Neural progenitor cell (in vitro differentiated cells): ENCODE data around the gene MINDY1. TPM values are rescaled to one million over a fixed set of nuclear protein-coding genes. Genes with fewer than 3 reads are reported as not detected.

Experiments used
- DNase-seq: peaks from one replicate; pipeline ENCODE4 v3.0.0-alpha.2; 2016; ENCODE audit warnings: low spot score
- H2AFZ ChIP-seq: fragments of 200-600 bp; sonication (generic); replicated peaks from 2 replicates; pipeline ENCODE4 v1.6.1; 2016; ENCODE audit warnings: antibody characterized with exemption
- H3F3A ChIP-seq: fragments of 200-600 bp; sonication (generic); 2 replicates; pipeline ENCODE4 v1.6.1; 2016; ENCODE audit warnings: antibody characterized with exemption, low read depth
- H3K27ac ChIP-seq: fragments of 200-600 bp; sonication (generic); 2 replicates; pipeline ENCODE4 v1.5.1; 2016; ENCODE audit warnings: mild to moderate bottlenecking
- H3K27me3 ChIP-seq: fragments of 200-600 bp; sonication (generic); 2 replicates; pipeline ENCODE4 v1.6.1; 2016; ENCODE audit warnings: mild to moderate bottlenecking, moderate library complexity
- H3K36me3 ChIP-seq: fragments of 200-600 bp; sonication (generic); 2 replicates; pipeline ENCODE4 v1.5.1; 2016
- H3K4me1 ChIP-seq: fragments of 200-600 bp; sonication (generic); 2 replicates; pipeline ENCODE4 v1.6.1; 2016; ENCODE audit warnings: mixed run types
- H3K4me2 ChIP-seq: fragments of 200-600 bp; sonication (generic); 2 replicates; pipeline ENCODE4 v1.6.1; 2016
- H3K4me3 ChIP-seq: fragments of 200-600 bp; sonication (generic); 2 replicates; pipeline ENCODE4 v1.5.1; 2016
- H3K79me2 ChIP-seq: fragments of 200-600 bp; sonication (generic); 2 replicates; pipeline ENCODE4 v1.6.1; 2016; ENCODE audit warnings: low read depth
- H3K9ac ChIP-seq: fragments of 200-600 bp; sonication (generic); 2 replicates; pipeline ENCODE4 v1.6.1; 2016
- H3K9me3 ChIP-seq: fragments of 200-600 bp; sonication (generic); 2 replicates; pipeline ENCODE4 v1.5.1; 2016; ENCODE audit warnings: low read depth
- H4K20me1 ChIP-seq: fragments of 200-600 bp; sonication (generic); 2 replicates; pipeline ENCODE4 v1.6.1; 2016; ENCODE audit warnings: low read depth
- H3K27ac Mint-ChIP-seq: 3 replicates; pipeline ENCODE4 v1.8.0; 2021; ENCODE audit warnings: mixed read lengths
- H3K27me3 Mint-ChIP-seq: 2 replicates; pipeline ENCODE4 v1.8.0; 2022; ENCODE audit warnings: low read depth, mild to moderate bottlenecking, inconsistent platforms, moderate library complexity, mixed read lengths; ENCODE audit not compliant: insufficient read depth
- H3K36me3 Mint-ChIP-seq: 3 replicates; pipeline ENCODE4 v1.8.0; 2021; ENCODE audit warnings: mixed read lengths
- H3K4me1 Mint-ChIP-seq: 3 replicates; pipeline ENCODE4 v1.8.0; 2021; ENCODE audit warnings: mixed read lengths
- H3K4me3 Mint-ChIP-seq: 3 replicates; pipeline ENCODE4 v1.8.0; 2021; ENCODE audit warnings: mild to moderate bottlenecking, moderate library complexity, mixed read lengths
- H3K9me3 Mint-ChIP-seq: 3 replicates; pipeline ENCODE4 v1.8.0; 2020; ENCODE audit warnings: mixed read lengths
- EZH2 ChIP-seq: fragments of 200-600 bp; sonication (generic); IDR thresholded peaks from 2 replicates; pipeline ENCODE4 v1.6.1; 2017; ENCODE audit warnings: antibody characterized with exemption, mild to moderate bottlenecking, moderate library complexity
- EZH2phosphoT487 ChIP-seq: fragments of 200-600 bp; sonication (generic); IDR thresholded peaks from 2 replicates; pipeline ENCODE4 v1.6.1; 2017; ENCODE audit warnings: antibody characterized with exemption
- total RNA-seq: library from RNA; depleted of rRNA; stranded (reverse); fragments of >200 nt; gene quantifications from 2 replicates; pipeline ENCODE4 v1.2.3, GENCODE V29; 2015; ENCODE audit warnings: low replicate concordance
- TF ChIP-seq, protein P1 (sequence below): fragments of 200-600 bp; sonication (generic); IDR thresholded peaks from 2 replicates; pipeline ENCODE4 v1.5.1; 2017; ENCODE audit warnings: antibody characterized with exemption, mild to moderate bottlenecking

Gene MINDY1
- total RNA-seq, 1 donor from 2014 or later: 8.5 TPM

DNA sequence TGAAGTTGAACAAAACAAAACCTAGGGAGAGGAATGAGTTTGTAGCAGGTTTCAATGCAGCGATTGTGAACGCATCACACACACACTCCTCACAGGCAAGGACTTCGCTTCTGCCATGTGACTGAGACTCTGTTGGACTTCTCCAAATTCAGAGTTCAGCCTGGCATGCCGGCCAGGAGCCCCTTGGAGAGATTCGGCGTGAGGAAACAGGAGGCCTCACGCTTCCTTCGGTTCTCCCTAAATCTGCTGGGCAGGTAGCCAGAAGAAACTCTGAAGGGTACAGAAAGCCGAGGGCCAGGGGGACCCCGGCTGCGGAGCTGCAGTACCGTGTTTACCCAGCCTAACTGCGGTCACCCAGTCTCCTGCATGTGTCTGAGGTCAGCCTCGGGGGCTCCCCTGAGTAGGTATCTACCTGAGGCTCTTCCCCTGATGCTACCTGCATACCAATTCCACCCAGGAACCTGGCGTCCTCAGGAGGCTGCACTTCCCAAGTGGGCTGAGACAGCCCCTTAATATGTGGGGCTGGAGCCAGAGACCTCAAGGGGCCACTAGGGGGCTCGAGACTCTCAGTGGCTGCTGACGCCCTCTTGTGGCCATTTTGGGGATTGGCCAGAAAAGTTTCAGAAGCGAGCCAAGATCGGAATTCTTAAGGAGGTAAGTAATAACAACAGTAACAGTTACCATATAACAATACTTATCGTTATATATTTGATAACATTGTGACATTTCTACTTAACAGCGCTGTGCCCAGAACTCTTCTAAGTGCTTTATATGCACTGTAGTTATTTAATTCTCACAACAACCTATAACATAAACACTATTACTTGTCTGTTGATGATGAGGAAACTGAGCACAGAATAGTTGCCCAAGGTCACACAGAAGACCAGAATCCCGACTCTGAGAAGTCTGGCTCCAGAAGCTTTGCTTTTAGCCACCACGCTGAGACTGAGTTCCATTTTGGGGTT, 27.3 kb downstream of the MINDY1 start:
- peaks cover 30% of the 10 kb centered on the region for H3K4me1 Mint-ChIP-seq

DNA sequence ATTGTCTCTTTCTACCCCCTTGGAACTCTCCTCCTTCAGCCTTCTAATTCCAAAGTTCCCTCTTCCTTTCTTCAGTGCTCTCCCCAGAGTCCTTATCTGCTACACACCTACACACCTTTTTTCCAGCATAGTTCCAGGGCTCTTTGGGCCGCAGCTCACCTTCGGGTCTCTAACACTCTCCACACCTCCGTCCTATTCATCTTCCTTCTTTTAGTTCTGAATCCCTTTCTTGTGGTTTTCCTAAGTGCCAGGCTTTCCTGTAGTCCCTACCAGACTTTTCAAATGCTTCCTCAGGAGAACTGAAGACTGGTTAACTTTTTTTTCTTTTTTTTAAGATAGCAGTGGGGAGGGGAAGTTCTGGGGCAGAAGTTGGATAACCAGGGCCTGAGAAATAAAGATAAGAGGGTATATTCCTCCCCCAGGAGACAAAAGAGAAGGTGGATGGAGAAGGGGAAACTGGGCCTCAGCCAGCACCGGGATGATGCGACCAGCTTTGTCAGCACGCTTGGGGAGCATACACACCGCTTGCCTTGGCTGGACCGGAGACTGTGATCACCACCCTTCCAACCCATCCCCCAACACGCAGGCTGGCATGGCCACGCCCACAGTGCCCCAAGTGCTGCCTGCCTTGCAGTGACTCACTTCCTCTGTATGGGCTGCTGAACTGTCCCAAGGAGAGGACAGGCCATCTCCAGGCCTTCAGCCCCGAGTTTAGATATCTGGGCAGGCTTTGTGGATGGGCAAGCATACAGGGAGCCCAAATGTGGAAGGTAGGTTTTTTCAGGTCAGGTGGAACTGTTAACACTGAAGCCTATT, 29.6 kb downstream of the MINDY1 start:
- Histone ChIP-seq H3K9ac (no peak overlapping the region), H3K4me2 (peak overlapping the region; percentile 49), H3K27ac (no peak overlapping the region), H3K4me1 (peaks cover 43% of the 10 kb centered on the region), H2AFZ (peak overlapping the region; percentile 39), H3K36me3 (no peaks in the 10 kb centered on the region), H3K27me3 (peaks cover 11% of the 10 kb centered on the region), H3F3A (peaks cover 58% of the 10 kb centered on the region), H4K20me1 (peaks cover 17% of the 10 kb centered on the region), H3K4me3 (no peak overlapping the region), H3K9me3 (no peaks in the 10 kb centered on the region), H3K79me2 (peaks cover 35% of the 10 kb centered on the region)
- peak overlapping the region; percentile 88 for H3K4me3 Mint-ChIP-seq
- H3K4me1 Mint-ChIP-seq: peaks cover 40% of the 10 kb centered on the region
- DNase-seq: peak; percentile 53
- H3K36me3 Mint-ChIP-seq: no peaks in the 10 kb centered on the region
- no peaks in the 10 kb centered on the region for H3K9me3 Mint-ChIP-seq
- TF ChIP-seq, protein P1, sequence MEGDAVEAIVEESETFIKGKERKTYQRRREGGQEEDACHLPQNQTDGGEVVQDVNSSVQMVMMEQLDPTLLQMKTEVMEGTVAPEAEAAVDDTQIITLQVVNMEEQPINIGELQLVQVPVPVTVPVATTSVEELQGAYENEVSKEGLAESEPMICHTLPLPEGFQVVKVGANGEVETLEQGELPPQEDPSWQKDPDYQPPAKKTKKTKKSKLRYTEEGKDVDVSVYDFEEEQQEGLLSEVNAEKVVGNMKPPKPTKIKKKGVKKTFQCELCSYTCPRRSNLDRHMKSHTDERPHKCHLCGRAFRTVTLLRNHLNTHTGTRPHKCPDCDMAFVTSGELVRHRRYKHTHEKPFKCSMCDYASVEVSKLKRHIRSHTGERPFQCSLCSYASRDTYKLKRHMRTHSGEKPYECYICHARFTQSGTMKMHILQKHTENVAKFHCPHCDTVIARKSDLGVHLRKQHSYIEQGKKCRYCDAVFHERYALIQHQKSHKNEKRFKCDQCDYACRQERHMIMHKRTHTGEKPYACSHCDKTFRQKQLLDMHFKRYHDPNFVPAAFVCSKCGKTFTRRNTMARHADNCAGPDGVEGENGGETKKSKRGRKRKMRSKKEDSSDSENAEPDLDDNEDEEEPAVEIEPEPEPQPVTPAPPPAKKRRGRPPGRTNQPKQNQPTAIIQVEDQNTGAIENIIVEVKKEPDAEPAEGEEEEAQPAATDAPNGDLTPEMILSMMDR: no peak
- TF ChIP-seq EZH2phosphoT487 (no peak), EZH2 (no peak)
- H3K27ac Mint-ChIP-seq: no peak overlapping the region
- H3K27me3 Mint-ChIP-seq: peaks cover 7% of the 10 kb centered on the region

More for the DNA sequence above, 27.3 kb downstream of the MINDY1 start:
- peak; percentile 94 for DNase-seq
- Histone ChIP-seq H3K27ac (no peak overlapping the region), H3K9ac (no peak overlapping the region), H3K4me3 (no peak overlapping the region), H4K20me1 (no peaks in the 10 kb centered on the region), H3K9me3 (no peaks in the 10 kb centered on the region), H3K4me1 (peaks cover 29% of the 10 kb centered on the region), H2AFZ (peak overlapping the region; percentile 91), H3F3A (peaks cover 38% of the 10 kb centered on the region), H3K27me3 (peaks cover 11% of the 10 kb centered on the region), H3K36me3 (no peaks in the 10 kb centered on the region), H3K79me2 (peaks cover 13% of the 10 kb centered on the region), H3K4me2 (no peak overlapping the region)
- Mint-ChIP-seq H3K4me3 (no peak overlapping the region), H3K27ac (peak overlapping the region; percentile 72), H3K27me3 (peaks cover 5% of the 10 kb centered on the region), H3K36me3 (no peaks in the 10 kb centered on the region), H3K9me3 (no peaks in the 10 kb centered on the region)
- TF ChIP-seq, protein P1: peak; percentile 100
- TF ChIP-seq EZH2: no peak

DNA sequence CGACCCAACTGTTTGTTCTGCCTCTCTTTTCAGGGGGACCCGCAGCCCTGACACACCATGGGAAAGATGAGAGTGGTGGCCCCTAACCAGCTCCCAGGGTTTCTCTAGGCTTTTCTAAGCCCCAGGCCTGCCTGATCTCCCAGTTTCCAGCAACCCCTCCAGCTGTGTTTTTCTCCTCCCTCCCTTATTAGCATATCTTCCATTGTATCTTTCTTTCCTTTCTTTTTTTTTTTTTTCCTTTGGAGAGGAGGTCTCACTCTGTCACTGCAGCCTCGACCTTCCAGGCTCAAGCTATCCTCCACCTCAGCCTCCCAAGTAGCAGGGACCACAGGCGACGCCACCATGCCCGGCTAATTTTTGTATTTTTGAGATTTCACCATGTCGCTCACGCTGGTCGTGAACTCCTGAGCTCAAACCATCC, 30.3 kb downstream of the MINDY1 start:
- no peak overlapping the region for H3K27ac ChIP-seq
- H3K9me3 ChIP-seq: no peaks in the 10 kb centered on the region
- H3K36me3 ChIP-seq: no peaks in the 10 kb centered on the region
- H3K4me1 ChIP-seq: peaks cover 43% of the 10 kb centered on the region
- peaks cover 11% of the 10 kb centered on the region for H3K27me3 ChIP-seq
- peaks cover 57% of the 10 kb centered on the region for H3F3A ChIP-seq
- no peak overlapping the region for H2AFZ ChIP-seq
- H3K4me1 Mint-ChIP-seq: peaks cover 40% of the 10 kb centered on the region
- no peak overlapping the region for H3K9ac ChIP-seq
- TF ChIP-seq EZH2 (no peak), EZH2phosphoT487 (no peak)
- TF ChIP-seq, protein P1: no peak
- DNase-seq: no peak
- peaks cover 5% of the 10 kb centered on the region for H3K27me3 Mint-ChIP-seq
- no peaks in the 10 kb centered on the region for H3K9me3 Mint-ChIP-seq
- no peaks in the 10 kb centered on the region for H3K36me3 Mint-ChIP-seq
- H3K79me2 ChIP-seq: peaks cover 42% of the 10 kb centered on the region
- no peak overlapping the region for H3K4me3 ChIP-seq
- peak overlapping the region; percentile 88 for H3K4me3 Mint-ChIP-seq
- no peak overlapping the region for H3K4me2 ChIP-seq
- H4K20me1 ChIP-seq: peaks cover 24% of the 10 kb centered on the region
- H3K27ac Mint-ChIP-seq: peak overlapping the region; percentile 16
